Trophoblast cell (in vitro differentiated cells and primary cell): ENCODE results near the gene EHD4.

Source experiments
- DNase-seq, 2 donors: peaks; one replicate each; pipeline ENCODE4 v3.0.0-alpha.2; 2016
- H2AFZ ChIP-seq: 2 replicates; pipeline ENCODE4 v1.6.1; 2013; ENCODE audit warnings: low read length, moderate library complexity, mild to moderate bottlenecking; ENCODE audit not compliant: insufficient read depth, poor library complexity
- H2AK5ac ChIP-seq: 2 replicates; pipeline ENCODE4 v1.6.1; 2013; ENCODE audit warnings: mild to moderate bottlenecking, low read length
- H2BK120ac ChIP-seq: 2 replicates; pipeline ENCODE4 v1.6.1; 2013; ENCODE audit warnings: low read length, mild to moderate bottlenecking, moderate library complexity; ENCODE audit not compliant: insufficient read depth, poor library complexity
- H2BK12ac ChIP-seq: 2 replicates; pipeline ENCODE4 v1.6.1; 2013; ENCODE audit warnings: mild to moderate bottlenecking, low read length, moderate library complexity
- H2BK5ac ChIP-seq: 2 replicates; pipeline ENCODE4 v1.6.1; 2013; ENCODE audit warnings: low read length, low read depth, moderate library complexity, mild to moderate bottlenecking; ENCODE audit not compliant: poor library complexity
- H3K14ac ChIP-seq: 2 replicates; pipeline ENCODE4 v1.6.1; 2013; ENCODE audit warnings: mild to moderate bottlenecking, low read length
- H3K18ac ChIP-seq: 2 replicates; pipeline ENCODE4 v1.6.1; 2013; ENCODE audit warnings: mild to moderate bottlenecking, low read length
- H3K23ac ChIP-seq: 2 replicates; pipeline ENCODE4 v1.6.1; 2013; ENCODE audit warnings: low read length
- H3K27ac ChIP-seq: 2 replicates; pipeline ENCODE4 v1.5.1; 2013; ENCODE audit warnings: low read depth, mild to moderate bottlenecking, inconsistent platforms, low read length, moderate library complexity
- H3K27me3 ChIP-seq: 2 replicates; pipeline ENCODE4 v1.6.1; 2013; ENCODE audit warnings: inconsistent platforms, mild to moderate bottlenecking, low read length, moderate library complexity; ENCODE audit not compliant: insufficient read depth
- H3K36me3 ChIP-seq, 2 experiments: 1 replicate in 1 of 2; 2 replicates in 1 of 2; pipeline ENCODE4 v1.6.1; 2013; ENCODE audit warnings: low read length in 2 of 2, mild to moderate bottlenecking in 2 of 2, moderate library complexity in 1 of 2; ENCODE audit not compliant: insufficient read depth in 2 of 2, control insufficient read depth in 1 of 2
- H3K4ac ChIP-seq: 2 replicates; pipeline ENCODE4 v1.6.1; 2013; ENCODE audit warnings: low read depth, mild to moderate bottlenecking, low read length, moderate library complexity
- H3K4me1 ChIP-seq, 2 experiments: 1 replicate in 1 of 2; 2 replicates in 1 of 2; pipeline ENCODE4 v1.6.1; 2013; ENCODE audit warnings: low read length in 2 of 2, mild to moderate bottlenecking in 2 of 2, moderate library complexity in 1 of 2; ENCODE audit not compliant: insufficient read depth in 2 of 2, control insufficient read depth in 1 of 2
- H3K4me2 ChIP-seq: 2 replicates; pipeline ENCODE4 v1.6.1; 2013; ENCODE audit warnings: inconsistent platforms, mild to moderate bottlenecking, low read length, moderate library complexity
- H3K4me3 ChIP-seq: 2 replicates; pipeline ENCODE4 v1.5.1; 2013; ENCODE audit warnings: mild to moderate bottlenecking, low read depth, low read length, inconsistent platforms
- H3K79me1 ChIP-seq: one replicate; pipeline ENCODE4 v1.6.1; 2013; ENCODE audit warnings: low read length
- H3K79me2 ChIP-seq: 2 replicates; pipeline ENCODE4 v1.6.1; 2013; ENCODE audit warnings: low read length, mild to moderate bottlenecking; ENCODE audit not compliant: control insufficient read depth, insufficient read depth, poor library complexity
- H3K9ac ChIP-seq: 2 replicates; pipeline ENCODE4 v1.6.1; 2013; ENCODE audit warnings: mild to moderate bottlenecking, low read length
- H3K9me3 ChIP-seq: 2 replicates; pipeline ENCODE4 v1.6.1; 2013; ENCODE audit warnings: low read depth, mild to moderate bottlenecking, control low read depth, inconsistent platforms, low read length; ENCODE audit not compliant: insufficient read depth
- H4K12ac ChIP-seq: 2 replicates; pipeline ENCODE4 v1.6.1; 2013; ENCODE audit warnings: low read depth, mild to moderate bottlenecking, low read length, moderate library complexity
- H4K8ac ChIP-seq: 2 replicates; pipeline ENCODE4 v1.6.1; 2013; ENCODE audit warnings: low read depth, mild to moderate bottlenecking, low read length, moderate library complexity
- H4K91ac ChIP-seq: one replicate; pipeline ENCODE4 v1.6.1; 2013; ENCODE audit warnings: low read depth, mild to moderate bottlenecking, low read length, moderate library complexity
- WGBS: extraction: QIAGEN DNeasy Blood & Tissue Kit; methylation state at CpG from one replicate; pipeline ENCODE4 v1.1.7; 2013; ENCODE audit warnings: missing lambda C conversion rate; ENCODE audit not compliant: insufficient read length, insufficient coverage; ENCODE audit errors: extremely low coverage; 5-methylcytosine and 5-hydroxymethylcytosine counted together

Gene EHD4

GRCh38 chr15:41955807-41956525, 16.4 kb downstream of the EHD4 start:
- Histone ChIP-seq H2BK5ac (no peak overlapping the region), H4K8ac (no peak overlapping the region), H3K79me2 (peaks cover 2% of the 10 kb centered on the region), H3K79me1 (no peaks in the 10 kb centered on the region), H2BK12ac (peak overlapping the region; percentile 56), H2AK5ac (no peak overlapping the region), H3K23ac (no peak overlapping the region), H2BK120ac (no peak overlapping the region), H3K27me3 (no peaks in the 10 kb centered on the region), H3K4me1 (peaks cover 21 to 22% of the 10 kb centered on the region in 2 experiments), H3K18ac (peak overlapping the region; percentile 62), H2AFZ (no peak overlapping the region), H3K27ac (no peak overlapping the region), H4K91ac (no peak overlapping the region), H3K4me3 (no peak overlapping the region), H3K14ac (peak overlapping the region; percentile 24), H3K9me3 (no peaks in the 10 kb centered on the region), H3K4me2 (peak overlapping the region; percentile 11), H3K36me3 (peaks cover 17 to 22% of the 10 kb centered on the region in 2 experiments), H3K9ac (no peak overlapping the region), H4K12ac (no peak overlapping the region), H3K4ac (peak overlapping the region; percentile 4)
- peak in 1 of 2 donors; percentile 30 for DNase-seq
- WGBS, result no CpG with 5 or more reads among the region's 21 CpGs

DNA sequence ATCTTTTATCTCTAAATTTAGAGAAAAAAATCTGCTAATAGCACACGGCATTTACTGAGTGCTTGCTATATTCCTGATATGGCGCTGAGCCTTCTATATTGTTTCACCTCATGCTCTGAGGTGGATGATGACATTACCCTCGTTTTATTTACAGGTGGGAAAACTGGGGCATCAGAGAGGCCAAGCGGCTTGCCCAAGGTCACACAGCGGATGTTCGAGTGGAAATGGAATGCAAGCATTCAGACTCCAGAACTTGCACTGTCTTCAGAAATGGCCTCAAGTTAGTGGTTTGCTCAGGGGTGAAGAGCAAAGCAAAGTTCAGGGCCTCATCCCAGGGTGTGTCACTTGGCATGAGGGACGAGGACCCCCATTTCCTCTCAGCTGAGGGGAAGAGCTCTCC, 17.3 kb downstream of the EHD4 start:
- Histone ChIP-seq H3K9ac (no peak overlapping the region), H3K27ac (no peak overlapping the region), H4K12ac (no peak overlapping the region), H3K9me3 (no peaks in the 10 kb centered on the region), H2BK5ac (no peak overlapping the region), H3K4ac (no peak overlapping the region), H3K4me3 (no peak overlapping the region), H3K4me1 (peaks cover 28 to 31% of the 10 kb centered on the region in 2 experiments), H2AK5ac (no peak overlapping the region), H3K23ac (no peak overlapping the region), H3K14ac (no peak overlapping the region), H3K36me3 (peaks cover 17 to 22% of the 10 kb centered on the region in 2 experiments), H3K18ac (no peak overlapping the region), H3K4me2 (no peak overlapping the region), H4K91ac (no peak overlapping the region), H2BK120ac (no peak overlapping the region), H4K8ac (no peak overlapping the region), H3K79me2 (peaks cover 2% of the 10 kb centered on the region), H3K79me1 (peaks cover under 1% of the 10 kb centered on the region), H3K27me3 (no peaks in the 10 kb centered on the region), H2AFZ (no peak overlapping the region), H2BK12ac (no peak overlapping the region)
- WGBS, result no CpG with 5 or more reads among the region's 7 CpGs
- no peak for DNase-seq

DNA sequence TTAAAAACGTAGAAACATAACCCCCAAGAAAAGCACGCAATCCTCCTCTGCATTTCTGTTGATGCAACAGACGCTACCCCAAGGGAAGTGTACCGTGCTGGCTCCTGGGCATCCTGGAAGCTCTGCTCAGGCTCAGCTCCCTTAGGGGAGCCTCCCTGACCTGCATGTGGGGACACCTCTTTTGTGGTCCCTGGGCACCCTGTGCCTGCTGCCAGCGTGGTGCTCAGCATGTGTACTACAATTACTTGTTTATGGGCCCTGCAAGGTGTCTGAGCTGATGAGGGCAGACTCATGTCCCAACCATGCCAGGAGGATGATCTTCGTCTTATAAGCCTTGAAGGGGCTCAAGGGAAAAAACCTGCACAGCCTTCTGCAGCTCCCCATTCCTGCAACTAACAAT, 18.3 kb downstream of the EHD4 start:
- DNase-seq, result no peak
- Histone ChIP-seq H2BK12ac (no peak overlapping the region), H3K4me2 (no peak overlapping the region), H3K36me3 (peaks cover 17 to 22% of the 10 kb centered on the region in 2 experiments), H4K91ac (no peak overlapping the region), H3K9ac (no peak overlapping the region), H3K14ac (no peak overlapping the region), H3K4me1 (peaks cover 30 to 36% of the 10 kb centered on the region in 2 experiments), H3K79me2 (peaks cover 2% of the 10 kb centered on the region), H3K4ac (no peak overlapping the region), H3K79me1 (peaks cover 2% of the 10 kb centered on the region), H3K27ac (no peak overlapping the region), H2BK5ac (no peak overlapping the region), H4K12ac (no peak overlapping the region), H2AFZ (no peak overlapping the region), H4K8ac (no peak overlapping the region), H2BK120ac (no peak overlapping the region), H3K9me3 (no peaks in the 10 kb centered on the region), H3K23ac (no peak overlapping the region), H3K18ac (no peak overlapping the region), H3K27me3 (no peaks in the 10 kb centered on the region), H2AK5ac (no peak overlapping the region), H3K4me3 (no peak overlapping the region)
- no CpG with 5 or more reads among the region's 6 CpGs for WGBS

DNA sequence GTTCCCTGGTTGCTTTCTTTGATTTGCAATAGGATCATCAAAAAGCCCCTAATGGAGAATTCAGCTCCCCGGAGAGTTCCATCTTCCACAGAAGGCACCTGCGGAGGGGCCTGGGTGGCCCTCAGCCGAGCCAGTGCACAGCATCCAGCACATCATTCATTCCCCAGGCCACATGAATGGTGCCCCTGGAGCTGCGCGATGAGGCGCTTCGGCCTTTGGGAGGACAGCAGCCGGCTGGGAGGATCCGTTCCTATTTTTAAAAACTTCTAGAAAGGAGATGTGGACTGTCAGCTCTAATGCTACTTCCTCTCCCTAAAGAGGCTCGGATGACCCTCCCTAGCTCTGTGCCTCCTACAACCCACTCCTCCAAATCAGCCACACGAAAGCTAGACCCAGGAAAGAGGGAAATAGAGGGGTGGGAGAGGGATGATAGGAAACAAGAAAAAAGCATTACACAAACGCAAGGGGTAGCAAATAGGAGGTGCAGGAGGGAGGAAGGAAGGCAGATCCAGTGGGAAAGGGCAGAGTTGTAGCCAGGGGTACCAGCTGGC, 20.3 kb downstream of the EHD4 start:
- Histone ChIP-seq H3K23ac (no peak overlapping the region), H3K27me3 (no peaks in the 10 kb centered on the region), H3K4ac (no peak overlapping the region), H3K4me2 (no peak overlapping the region), H4K12ac (no peak overlapping the region), H2AK5ac (no peak overlapping the region), H3K79me1 (peaks cover 4% of the 10 kb centered on the region), H3K9ac (no peak overlapping the region), H3K9me3 (no peaks in the 10 kb centered on the region), H3K18ac (no peak overlapping the region), H2AFZ (no peak overlapping the region), H3K4me3 (no peak overlapping the region), H2BK120ac (no peak overlapping the region), H4K91ac (no peak overlapping the region), H3K79me2 (peaks cover 1% of the 10 kb centered on the region), H4K8ac (no peak overlapping the region), H3K4me1 (peaks cover 21 to 26% of the 10 kb centered on the region in 2 experiments), H2BK12ac (no peak overlapping the region), H2BK5ac (no peak overlapping the region), H3K14ac (no peak overlapping the region), H3K36me3 (peaks cover 17 to 22% of the 10 kb centered on the region in 2 experiments), H3K27ac (no peak overlapping the region)
- no peak for DNase-seq
- WGBS, result no CpG with 5 or more reads among the region's 12 CpGs
